Mucosa of gallbladder (tissue), 1 donor: ENCODE measurements around the gene SIRPA. TPM values are rescaled to one million over a fixed set of nuclear protein-coding genes. Genes with fewer than 3 reads are reported as not detected.

Source experiments
- DNase-seq: peaks from one replicate; pipeline ENCODE4 v3.0.0-alpha.2; 2020; ENCODE audit warnings: low spot score
- total RNA-seq: library from RNA; stranded (reverse); gene quantifications from one replicate; pipeline ENCODE4 v1.2.1, GENCODE V29; 2021
- donor health status: DM: no; HTN: no; CAD: no.

SIRPA gene
- total RNA-seq, 1 donor from 2014 or later = 53.4 TPM

DNA sequence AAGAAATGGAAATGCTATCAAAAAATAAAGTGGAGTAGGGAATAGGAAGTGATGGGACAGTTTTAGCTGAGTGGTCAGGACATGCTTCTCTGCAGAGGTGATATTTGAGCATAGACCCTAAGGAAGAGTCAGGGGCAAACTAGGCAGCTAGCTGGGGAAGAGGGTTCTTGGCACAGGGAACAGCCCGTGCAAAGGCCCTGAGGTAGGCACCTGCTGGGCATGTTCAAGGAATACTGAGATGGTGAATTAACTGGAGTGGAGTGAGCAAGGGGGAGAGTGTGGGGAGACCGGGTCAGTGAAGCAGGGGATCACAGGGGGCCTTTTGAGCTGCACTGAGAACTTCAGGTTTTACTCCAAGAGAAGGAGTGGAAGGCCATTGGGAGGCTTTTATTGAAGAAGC lies 7.5 kb upstream of the SIRPA start:
- DNase-seq = no peak

DNA sequence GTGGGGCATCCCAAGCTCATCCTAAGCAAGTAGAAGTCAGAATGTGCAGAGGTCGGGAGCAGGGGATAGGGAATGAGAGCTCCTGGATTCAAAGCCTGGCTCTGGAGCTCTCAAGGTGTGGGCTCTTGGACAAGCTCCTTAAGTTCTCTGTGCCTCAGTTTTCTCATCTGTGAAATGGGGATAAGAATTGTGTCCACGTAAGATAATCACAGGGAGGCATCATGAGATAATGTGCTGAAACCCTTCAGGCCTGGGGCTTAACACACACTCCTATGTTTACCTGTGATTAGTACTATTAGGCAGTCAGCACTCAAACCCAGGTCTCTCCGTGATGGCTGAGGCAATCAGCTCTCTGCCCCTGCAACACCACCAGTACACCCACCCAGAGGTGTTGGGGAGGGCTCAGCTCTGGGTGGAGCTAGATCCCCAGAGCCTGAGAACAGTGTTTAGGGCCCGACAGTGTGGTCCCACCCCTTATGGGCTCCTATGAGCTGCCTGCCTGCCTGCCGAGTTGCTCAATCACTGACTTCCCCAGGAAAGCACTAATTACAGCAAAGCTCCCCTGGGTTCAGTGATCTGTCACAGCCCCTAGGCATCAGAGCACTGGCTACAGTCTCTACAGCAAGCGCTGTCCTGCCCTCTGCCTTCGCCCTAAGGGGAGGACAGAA lies 6.3 kb upstream of the SIRPA start:
- no peak for DNase-seq

DNA sequence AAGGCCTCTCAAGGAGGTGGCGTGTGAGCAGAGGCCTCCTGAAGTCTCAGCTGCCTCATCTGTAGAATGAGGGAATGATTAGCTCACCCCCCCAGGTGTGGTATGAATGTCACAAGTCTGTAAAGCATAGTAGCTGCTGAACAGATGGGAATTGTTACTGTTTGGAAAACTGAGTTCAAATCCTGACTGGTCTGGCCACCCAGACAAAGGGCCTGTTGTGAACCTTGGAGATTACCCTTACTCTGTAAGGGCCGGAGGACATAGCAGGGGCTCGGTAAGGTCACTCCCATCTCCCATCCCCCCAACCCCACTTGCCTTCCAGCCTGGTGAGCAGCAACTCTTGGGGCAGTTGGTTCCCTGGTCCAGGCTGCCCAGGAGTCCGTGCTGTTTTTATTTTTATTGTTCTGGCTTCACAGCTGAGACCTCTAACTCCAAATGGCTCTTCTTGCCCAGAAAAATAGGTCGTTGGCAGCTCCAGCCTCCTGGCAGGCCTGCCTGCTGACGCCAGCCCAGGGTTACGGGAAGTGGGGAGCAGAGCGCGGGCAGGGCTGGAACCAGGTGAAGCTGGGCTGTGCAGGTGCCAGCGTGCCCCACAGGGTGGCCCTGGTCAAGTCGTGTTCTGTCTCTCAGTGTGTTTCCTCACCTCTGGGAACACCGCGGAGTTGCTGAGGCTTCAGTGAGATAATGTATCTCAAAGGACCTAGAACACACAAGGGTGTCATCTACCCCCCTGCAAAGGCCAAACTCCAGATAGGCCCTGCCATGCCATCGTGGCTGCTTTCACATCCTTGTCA lies 4.5 kb upstream of the SIRPA start:
- no peak for DNase-seq

DNA sequence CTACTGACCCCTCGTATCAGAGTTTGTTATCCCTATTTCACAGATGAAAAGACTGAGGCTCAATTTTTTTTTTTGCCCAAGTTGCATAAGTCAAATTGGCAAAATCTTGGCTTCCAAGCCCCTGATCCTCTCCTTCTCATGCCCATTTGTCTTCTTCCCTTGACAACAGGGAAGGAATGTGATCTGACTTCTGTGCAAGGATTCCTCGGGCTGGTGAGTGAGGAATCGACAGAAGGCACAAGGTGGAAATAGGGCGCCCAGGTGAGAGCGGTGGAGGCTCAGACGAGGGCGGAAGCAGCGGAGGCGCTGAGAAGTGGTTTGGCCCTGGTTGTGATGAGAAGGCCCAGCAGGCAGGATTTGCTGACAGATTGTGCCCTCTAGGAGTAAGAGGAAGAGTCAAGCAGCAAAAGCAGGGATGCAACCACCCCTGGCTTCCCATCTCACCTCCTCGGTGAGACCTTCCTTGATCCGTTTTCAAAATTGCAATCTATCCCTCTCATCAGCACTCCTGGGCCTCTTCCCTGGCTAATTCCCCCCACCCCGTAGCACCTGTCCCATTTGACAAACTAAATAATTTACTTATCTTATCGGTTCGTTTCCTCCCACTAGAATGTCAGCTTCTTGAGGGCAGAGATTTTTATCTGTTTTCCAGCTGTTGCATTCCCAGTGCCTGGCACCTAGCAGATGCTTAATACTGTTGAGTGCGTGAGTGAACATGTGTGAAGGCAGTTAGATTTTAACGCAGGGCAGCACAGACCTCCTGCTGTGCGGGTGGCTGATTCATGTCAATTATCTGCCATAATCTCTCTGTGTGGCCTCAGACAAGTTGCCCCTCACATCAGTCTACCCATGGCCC lies 3.7 kb upstream of the SIRPA start:
- DNase-seq = no peak

DNA sequence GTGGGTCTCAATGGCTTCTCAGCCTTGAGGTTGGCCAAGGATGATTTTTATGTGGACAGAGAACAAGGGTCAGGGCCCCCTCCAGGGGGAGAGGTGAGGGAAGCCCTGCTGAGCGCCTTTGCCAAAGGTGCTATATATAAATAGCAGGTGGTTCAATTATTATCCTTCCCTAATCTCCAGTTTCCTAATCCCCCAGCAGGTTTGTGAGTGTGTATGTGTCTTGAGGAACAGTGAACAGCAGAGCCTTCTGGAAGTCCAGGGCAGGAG lies 3.2 kb upstream of the SIRPA start:
- no peak for DNase-seq

DNA sequence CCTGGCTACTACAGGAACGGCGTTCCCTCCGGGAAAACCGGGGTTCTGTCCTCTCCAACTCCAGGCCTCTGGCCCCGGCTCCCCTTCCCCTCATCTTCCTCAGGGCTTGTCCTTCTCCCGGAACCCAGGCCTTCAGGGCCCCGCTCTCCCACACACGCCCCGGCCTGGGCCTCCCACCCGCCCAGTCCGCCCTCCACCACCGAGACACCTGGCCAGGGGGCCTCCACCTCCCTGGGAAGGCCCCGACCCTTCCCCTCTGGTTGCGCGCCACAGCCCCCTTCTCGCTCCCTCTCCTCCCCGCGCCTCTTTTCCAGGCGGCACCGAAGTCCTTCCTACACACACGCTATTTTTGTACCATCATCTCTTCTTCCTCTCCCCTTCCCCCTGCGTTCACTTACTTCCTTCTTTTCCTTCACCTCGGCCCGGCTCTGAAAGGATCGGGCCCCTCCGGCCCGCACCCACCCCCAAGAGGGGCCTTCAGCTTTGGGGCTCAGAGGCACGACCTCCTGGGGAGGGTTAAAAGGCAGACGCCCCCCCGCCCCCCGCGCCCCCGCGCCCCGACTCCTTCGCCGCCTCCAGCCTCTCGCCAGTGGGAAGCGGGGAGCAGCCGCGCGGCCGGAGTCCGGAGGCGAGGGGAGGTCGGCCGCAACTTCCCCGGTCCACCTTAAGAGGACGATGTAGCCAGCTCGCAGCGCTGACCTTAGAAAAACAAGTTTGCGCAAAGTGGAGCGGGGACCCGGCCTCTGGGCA lies 1.3 kb upstream of the SIRPA start:
- peak; percentile 62 for DNase-seq

DNA sequence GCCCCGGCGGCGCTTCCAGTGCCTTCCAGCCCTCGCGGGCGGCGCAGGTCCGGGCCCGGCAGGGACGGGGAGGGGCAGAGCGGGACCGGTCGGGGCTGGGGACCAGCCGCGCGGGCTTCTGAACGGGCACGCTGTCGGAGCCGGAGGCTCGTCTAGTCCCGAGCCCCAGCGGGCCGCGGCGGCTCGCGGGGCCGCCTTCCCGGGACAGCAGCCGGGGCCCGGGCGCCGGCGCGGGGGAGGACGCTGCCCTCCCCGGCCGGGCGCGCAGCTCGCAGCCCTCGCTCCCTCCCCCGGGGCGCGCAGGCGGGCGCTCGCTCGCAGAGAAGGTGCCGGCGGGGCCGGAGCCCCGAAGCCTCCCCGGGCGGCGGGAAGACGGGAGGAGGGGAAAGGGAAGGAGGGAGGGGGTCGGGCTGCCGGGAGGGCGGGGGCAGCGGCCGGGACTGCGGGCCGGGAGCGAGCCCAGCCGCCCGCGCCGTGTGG lies 696 bp upstream of the SIRPA start:
- DNase-seq = peak; percentile 28

DNA sequence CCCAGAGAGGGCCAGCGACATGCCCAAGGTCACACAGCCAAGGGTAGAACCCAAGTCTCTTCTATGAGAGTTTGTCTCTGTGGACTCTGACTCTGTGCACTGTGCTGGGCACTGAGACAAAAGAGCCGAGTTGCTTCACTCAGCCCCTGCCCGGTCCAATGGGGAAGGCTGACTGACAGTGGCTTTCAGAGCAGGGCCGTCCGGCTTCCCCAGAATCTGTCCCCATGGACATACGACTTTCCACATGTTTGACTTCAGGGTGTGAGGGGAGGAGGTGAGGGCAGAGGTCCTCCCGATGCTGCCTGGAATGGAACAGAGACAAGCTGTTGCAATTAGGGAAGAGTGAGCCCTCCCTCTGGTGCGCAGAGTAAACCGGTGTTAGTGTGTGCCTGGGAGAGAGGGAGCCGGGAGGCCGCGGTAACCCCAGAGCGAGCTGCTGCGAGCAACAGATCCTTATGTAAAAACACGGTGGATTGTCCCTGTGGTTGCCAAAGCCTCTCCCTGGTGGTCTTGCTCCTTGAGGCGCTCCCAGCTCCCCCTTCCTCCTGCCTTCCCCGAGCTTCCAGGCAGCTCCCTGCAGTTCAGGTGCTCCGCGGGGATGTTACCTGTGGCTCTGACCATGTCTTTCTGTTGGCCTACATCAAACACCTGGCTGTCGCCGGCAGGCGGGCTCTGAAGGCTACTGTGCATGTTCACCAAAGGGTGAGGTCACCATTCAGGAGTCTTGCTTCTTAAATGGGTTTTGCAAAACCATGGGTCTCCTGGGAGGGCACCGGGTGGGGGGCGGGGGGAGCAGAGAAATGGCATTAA lies 672 bp downstream of the SIRPA start:
- DNase-seq = peak; percentile 36

DNA sequence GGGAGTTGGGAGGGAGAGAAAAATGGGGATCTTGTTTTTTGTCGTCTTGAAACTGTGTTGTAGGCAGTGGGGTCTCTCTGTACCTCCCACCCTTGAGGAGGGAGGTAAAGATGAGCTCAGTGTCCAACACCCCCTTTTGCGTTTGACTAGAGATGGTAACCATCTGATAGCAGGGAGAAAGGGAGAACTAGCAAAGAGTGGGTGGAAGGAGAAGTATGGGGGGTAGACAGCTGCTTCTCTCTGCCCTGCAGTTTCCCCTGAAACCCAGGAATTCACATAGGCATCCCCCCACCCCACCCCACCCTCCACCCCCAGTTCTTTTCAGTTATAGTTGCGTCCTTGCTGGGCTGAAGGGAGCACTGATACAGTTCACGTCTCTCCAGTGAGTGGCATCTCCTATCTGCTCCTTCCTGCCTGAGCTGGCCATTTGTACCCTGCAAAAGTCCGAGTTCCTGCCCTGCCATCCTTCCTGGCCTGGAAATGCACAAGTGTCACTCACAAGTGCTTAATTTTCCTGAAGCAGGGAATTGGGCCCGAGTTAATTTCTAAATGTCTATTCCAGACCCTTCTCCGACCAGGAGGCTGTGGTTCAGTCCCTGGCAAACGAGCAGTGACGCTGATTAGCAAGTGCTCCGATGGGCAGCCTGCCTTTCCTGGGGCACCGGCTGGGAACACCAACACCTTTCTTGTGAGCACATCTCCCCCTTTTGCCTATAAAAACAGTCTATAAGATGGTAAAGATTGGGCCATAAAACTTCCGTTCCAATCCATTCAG lies 1.5 kb downstream of the SIRPA start:
- DNase-seq = no peak

DNA sequence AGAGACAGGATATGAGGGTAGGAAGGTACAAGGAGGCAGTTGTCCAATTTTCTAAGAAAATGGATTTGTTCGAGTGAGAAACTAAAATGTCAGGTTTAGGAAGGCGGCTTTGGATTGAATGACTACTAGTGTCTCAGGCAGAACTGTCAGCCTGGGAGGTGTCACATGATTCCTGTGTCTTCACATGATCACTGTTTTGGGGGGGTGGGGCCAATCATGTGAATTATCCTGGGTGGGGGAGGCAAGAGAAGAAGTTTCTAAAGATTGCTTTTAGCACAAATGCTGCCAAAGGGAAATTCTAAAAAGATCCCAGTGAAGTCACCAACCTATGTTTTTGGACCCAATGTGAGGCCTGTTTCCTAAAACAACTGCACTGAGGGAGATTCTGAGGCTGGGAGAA lies 2.3 kb downstream of the SIRPA start:
- DNase-seq = peak; percentile 44

DNA sequence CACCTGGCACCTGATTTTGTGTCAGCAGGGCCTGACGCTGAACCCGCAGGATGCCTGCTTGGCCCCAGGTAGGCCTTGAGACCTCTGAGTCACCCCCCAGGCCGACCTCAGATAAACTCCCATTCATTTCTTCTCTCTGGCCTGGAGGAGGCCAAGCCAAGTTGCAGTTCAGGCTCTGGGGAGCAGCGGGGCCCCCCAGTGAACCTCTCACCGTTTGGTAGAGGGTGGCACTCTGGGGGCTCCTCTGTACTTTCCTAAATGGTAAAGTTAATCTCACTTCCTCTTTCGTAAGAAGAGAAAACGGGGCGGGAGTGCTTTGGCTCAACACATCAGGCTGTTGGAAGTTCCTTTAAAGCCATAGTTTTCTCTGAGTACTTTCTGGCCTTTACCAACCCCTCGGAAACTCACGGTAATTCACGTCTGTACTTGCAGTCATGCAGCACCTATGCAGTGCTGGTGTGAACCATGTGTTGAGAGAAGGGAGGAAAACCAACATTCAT lies 2.8 kb downstream of the SIRPA start:
- no peak for DNase-seq

DNA sequence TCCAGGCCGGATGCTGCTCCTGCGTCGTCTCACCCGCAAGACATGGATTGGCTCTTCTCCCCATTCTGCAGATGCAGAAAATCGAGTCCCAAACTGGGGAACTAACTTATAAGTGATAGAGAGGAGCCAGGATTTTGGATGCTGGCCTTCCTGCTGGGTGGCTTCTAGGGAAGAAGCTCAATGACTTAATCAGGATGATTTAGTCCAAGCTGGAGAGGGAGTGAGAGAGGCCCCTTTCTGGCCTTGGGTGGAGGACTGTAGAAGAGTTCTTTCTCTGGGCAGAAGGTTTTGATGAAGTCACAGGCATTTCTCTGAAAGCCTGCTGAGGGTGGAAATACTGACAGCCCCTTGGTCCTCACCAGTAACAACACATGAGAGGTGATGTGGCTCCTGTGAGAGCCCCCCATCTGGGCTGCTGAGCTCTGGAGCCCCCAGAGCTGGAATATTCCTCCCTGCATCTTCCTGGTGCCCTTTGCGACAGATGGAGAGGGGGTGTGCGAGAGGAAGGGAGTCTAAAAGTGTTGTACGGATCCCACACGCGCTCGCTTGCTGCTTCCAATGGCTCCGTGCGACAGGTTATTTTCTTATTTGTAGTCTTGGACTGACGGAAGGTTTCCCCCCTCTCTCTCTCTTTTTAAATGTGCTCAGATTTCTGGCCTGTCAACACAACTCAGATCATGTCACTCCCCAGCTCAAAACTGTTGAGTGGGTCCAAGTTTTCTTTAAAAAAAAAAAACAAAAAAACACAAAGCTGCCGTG lies 3.5 kb downstream of the SIRPA start:
- no peak for DNase-seq

DNA sequence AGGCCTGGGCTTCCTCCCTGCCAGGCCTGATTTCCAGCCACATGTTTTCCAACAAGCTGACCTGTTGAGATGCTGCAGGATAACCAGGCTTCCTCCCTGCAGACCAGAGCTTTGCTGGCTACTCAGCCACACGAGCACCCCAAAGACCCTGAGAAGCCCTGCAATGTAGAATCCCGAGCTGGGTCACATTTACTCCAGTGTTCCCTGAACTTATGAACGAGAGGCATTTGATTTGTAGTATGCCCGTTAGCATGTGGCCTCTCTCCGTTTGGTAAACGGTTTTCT lies 4.0 kb downstream of the SIRPA start:
- no peak for DNase-seq

DNA sequence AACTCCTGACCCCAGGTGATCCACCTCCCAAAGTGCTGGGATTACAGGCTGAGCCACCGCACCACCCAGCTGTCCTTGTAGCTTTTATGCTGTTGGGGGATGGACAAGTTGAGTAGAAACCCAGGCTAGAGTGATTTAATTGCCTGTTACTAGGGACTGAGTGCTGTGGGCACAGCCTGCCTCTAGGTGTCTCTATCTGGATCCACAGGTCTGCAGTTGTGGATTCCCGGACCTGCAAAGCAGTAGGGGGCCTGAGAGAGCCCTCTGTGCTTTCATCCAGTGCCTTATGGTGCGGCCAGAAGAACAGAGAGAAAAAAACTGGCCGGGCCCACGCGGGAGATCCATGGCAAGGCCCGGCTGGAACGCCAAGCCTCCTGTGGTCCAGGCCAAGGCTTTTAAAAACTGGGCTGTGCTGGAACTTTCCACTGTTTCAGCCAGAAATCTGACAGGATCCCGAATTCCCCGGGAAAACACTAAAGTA lies 5.2 kb downstream of the SIRPA start:
- DNase-seq = peak; percentile 39

DNA sequence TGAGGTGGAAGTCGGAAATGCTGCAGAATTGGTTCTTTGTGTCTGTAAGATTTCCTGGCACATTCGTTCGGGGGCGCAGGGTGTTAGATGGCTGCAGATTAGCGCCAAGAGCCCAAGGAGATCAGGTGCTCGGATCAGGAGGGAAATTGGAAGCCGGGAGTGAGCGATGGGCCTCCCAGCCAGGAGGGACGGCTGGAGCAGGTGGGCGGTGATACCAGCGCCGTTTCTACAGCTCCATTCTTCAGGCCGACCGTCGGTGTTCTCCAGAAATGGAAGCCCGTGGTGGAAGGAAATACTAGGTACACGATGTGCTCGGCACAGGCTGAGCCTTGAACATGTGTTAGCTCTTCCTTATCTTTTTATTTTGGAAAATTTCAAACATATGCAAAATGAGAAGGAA lies 6.5 kb downstream of the SIRPA start:
- DNase-seq = no peak

DNA sequence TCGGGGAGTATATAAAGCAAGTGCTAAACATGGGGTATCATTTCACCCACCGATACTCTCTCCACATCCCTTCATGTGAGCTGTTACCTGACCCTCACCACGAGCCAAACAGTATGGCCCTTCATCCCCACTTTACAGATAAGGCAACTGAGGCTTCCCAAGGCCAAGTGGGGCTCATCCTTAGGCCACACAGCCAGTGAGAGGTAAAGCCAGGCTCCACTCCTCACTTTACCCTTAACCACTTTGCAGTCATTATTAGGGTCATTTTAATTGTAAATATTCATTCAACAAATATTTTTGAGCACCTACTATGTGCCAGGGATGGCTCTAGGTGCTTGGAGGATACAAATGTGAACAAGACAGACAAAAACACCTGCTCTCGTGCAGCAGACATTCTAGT lies 7.0 kb downstream of the SIRPA start:
- DNase-seq = no peak

DNA sequence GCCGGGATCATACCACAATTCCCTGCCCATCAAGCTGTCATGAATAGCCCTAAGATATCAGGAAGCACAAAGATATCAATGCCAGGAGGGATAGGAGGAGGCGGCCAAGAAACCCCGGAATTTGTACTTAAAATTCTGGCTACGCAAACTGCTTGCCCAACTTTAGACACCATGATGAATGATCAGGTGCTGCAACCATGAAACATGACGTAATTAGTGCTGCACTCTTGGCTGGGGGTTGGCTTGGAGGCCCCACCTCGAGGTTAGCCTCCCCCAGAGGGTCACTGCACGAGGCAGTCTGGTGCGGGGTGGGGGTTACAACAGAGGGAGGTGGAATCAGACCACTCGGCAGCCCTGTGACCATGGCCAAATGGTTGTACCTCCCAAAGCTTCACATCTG lies 8.9 kb downstream of the SIRPA start:
- DNase-seq = no peak

DNA sequence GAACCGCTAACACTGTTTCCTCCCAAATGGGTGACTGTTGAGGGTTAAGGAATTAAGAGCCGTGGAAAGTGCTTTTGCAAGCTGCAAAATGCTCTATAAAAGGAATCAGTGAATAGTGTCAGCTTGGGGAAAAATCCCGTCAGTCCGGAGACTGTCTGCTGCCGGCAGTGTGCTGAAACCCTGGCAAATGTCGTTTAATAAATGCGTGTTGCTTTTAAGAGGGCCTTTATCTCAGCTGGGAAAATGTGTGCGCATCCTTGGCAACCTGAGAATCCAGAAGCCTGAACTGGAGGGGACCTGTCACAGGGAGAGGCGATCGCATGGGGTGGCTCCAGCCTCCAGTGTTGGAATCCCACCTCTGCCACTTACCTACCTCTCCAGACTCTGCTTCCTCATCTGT lies 9.8 kb downstream of the SIRPA start:
- no peak for DNase-seq

DNA sequence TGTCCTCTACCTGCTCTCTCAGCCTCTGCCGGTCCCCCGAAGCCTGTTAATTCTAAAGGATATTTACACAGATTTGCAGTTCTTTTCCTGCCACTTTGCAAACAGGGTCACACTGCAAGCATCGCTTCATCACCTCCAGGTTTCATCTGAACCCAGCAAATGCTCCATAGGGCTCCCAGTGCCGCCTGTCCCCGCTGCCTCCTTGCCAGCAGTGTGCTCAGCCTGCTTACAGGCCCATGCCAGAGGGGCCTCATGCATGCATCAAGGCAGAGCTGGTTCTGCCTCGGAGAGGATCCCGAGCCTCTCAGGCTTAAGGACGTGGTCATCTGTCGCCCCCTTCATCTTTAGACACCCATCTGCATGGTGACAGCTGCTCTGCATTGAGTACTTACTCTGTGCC lies 10.5 kb downstream of the SIRPA start:
- no peak for DNase-seq
